Glutamatergic neuron (in vitro differentiated cells): ENCODE results near the gene SORT1. TPM values are rescaled to one million over a fixed set of nuclear protein-coding genes. Genes with fewer than 3 reads are reported as not detected.

Source experiments
- DNase-seq: peaks from one replicate; pipeline ENCODE4 v3.0.0; 2022
- H3K27ac Mint-ChIP-seq: one replicate; pipeline ENCODE4 v1.8.0; 2020; ENCODE audit warnings: mild to moderate bottlenecking, mixed read lengths, inconsistent platforms; ENCODE audit not compliant: unreplicated experiment
- H3K27me3 Mint-ChIP-seq: one replicate; pipeline ENCODE4 v1.8.0; 2020; ENCODE audit warnings: mild to moderate bottlenecking, moderate library complexity, mixed read lengths, inconsistent platforms; ENCODE audit not compliant: unreplicated experiment
- H3K36me3 Mint-ChIP-seq: one replicate; pipeline ENCODE4 v1.8.0; 2020; ENCODE audit warnings: mild to moderate bottlenecking, mixed read lengths, inconsistent platforms; ENCODE audit not compliant: unreplicated experiment
- H3K4me1 Mint-ChIP-seq: one replicate; pipeline ENCODE4 v1.8.0; 2020; ENCODE audit warnings: mild to moderate bottlenecking, low read depth, mixed read lengths, inconsistent platforms; ENCODE audit not compliant: unreplicated experiment
- H3K4me3 Mint-ChIP-seq: one replicate; pipeline ENCODE4 v1.8.0; 2020; ENCODE audit warnings: mild to moderate bottlenecking, mixed read lengths, inconsistent platforms; ENCODE audit not compliant: unreplicated experiment
- H3K9me3 Mint-ChIP-seq: one replicate; pipeline ENCODE4 v1.8.0; 2020; ENCODE audit warnings: mild to moderate bottlenecking, moderate library complexity, mixed read lengths, inconsistent platforms; ENCODE audit not compliant: unreplicated experiment
- total RNA-seq: library from RNA; stranded (reverse); fragmentation: NEBNext Ultra II Directional; extraction: Animal tissue kit (Norgen Biotek cat#: 25700); gene quantifications from one replicate; pipeline ENCODE4 v1.2.1, GENCODE V29; 2021; ENCODE audit not compliant: unreplicated experiment
- TF ChIP-seq, protein P1 (sequence below): fragments of 200-600 bp; sonication (generic); IDR thresholded peaks from one replicate; pipeline ENCODE4 v1.5.0; 2021; ENCODE audit not compliant: partially characterized antibody, unreplicated experiment

The SORT1 gene
- total RNA-seq, 1 donor from 2014 or later, result 53.2 TPM

DNA sequence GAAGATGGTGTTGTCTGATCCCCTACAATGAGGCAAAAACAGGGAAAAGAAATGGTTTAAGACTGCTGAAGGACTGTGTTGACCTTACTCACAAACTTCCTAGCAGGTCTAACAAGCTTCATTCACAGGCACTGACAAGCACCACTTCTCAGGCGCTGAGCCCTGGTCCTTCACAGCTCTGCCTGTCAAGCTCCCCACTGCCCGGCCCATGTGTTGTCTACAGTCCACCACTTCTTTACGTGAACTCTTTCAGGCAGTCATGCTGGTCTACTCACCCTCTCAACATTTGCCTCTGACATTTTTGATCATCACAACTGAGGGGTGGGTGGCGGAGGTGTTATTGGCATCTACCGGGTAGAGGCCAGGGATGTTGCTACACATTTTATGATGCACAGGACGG is 50.2 kb downstream of the SORT1 start:
- TF ChIP-seq, protein P1, sequence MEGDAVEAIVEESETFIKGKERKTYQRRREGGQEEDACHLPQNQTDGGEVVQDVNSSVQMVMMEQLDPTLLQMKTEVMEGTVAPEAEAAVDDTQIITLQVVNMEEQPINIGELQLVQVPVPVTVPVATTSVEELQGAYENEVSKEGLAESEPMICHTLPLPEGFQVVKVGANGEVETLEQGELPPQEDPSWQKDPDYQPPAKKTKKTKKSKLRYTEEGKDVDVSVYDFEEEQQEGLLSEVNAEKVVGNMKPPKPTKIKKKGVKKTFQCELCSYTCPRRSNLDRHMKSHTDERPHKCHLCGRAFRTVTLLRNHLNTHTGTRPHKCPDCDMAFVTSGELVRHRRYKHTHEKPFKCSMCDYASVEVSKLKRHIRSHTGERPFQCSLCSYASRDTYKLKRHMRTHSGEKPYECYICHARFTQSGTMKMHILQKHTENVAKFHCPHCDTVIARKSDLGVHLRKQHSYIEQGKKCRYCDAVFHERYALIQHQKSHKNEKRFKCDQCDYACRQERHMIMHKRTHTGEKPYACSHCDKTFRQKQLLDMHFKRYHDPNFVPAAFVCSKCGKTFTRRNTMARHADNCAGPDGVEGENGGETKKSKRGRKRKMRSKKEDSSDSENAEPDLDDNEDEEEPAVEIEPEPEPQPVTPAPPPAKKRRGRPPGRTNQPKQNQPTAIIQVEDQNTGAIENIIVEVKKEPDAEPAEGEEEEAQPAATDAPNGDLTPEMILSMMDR, result no peak
- no peaks in the 10 kb centered on the region for H3K9me3 Mint-ChIP-seq
- no peak overlapping the region for H3K27ac Mint-ChIP-seq
- DNase-seq, result no peak
- H3K4me3 Mint-ChIP-seq, result no peak overlapping the region
- no peaks in the 10 kb centered on the region for H3K4me1 Mint-ChIP-seq
- no peaks in the 10 kb centered on the region for H3K27me3 Mint-ChIP-seq
- peaks cover 5% of the 10 kb centered on the region for H3K36me3 Mint-ChIP-seq

- no peak overlapping the region for H3K27ac Mint-ChIP-seq
- no peaks in the 10 kb centered on the region for H3K27me3 Mint-ChIP-seq
- no peaks in the 10 kb centered on the region for H3K4me1 Mint-ChIP-seq
- no peaks in the 10 kb centered on the region for H3K9me3 Mint-ChIP-seq
- H3K36me3 Mint-ChIP-seq, result peaks cover 8% of the 10 kb centered on the region
- DNase-seq, result no peak
- TF ChIP-seq, protein P1, result no peak
- no peak overlapping the region for H3K4me3 Mint-ChIP-seq
Observed at GRCh38 chr1:109341944-109342930, 55.5 kb downstream of the SORT1 start.

GRCh38 chr1:109338608-109339007 is 59.1 kb downstream of the SORT1 start:
- DNase-seq, result no peak
- H3K4me1 Mint-ChIP-seq, result no peaks in the 10 kb centered on the region
- no peak overlapping the region for H3K4me3 Mint-ChIP-seq
- TF ChIP-seq, protein P1, result no peak
- H3K27me3 Mint-ChIP-seq, result no peaks in the 10 kb centered on the region
- H3K36me3 Mint-ChIP-seq, result peaks cover 9% of the 10 kb centered on the region
- H3K27ac Mint-ChIP-seq, result no peak overlapping the region
- no peaks in the 10 kb centered on the region for H3K9me3 Mint-ChIP-seq

- no peaks in the 10 kb centered on the region for H3K9me3 Mint-ChIP-seq
- peaks cover 2% of the 10 kb centered on the region for H3K27me3 Mint-ChIP-seq
- no peak overlapping the region for H3K27ac Mint-ChIP-seq
- no peaks in the 10 kb centered on the region for H3K4me1 Mint-ChIP-seq
- TF ChIP-seq, protein P1, result no peak
- no peak overlapping the region for H3K4me3 Mint-ChIP-seq
- H3K36me3 Mint-ChIP-seq, result peaks cover 14% of the 10 kb centered on the region
- no peak for DNase-seq
Observed at GRCh38 chr1:109338091-109338490, 59.6 kb downstream of the SORT1 start.

DNA sequence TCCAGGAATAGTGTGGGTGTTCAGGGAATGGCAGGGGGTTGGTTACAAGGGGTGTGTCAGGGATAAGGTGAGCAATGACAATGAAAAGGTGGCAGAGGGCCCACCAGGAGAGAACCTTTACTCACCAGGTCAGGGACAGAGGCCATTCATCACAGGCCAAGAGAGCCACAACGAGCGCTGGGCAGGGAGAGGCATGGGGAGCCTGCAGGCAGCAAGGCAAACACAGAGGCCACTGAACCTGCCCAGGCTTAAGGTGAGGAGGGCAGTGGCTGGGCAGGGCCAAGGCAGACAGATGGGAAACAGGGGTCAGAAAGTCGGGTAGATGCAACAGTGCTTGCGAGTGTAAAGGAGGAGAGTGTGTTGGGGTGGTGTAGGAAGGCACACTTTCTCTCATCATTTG is 62.6 kb downstream of the SORT1 start:
- no peak overlapping the region for H3K4me3 Mint-ChIP-seq
- peaks cover 2% of the 10 kb centered on the region for H3K27me3 Mint-ChIP-seq
- H3K4me1 Mint-ChIP-seq, result no peaks in the 10 kb centered on the region
- H3K36me3 Mint-ChIP-seq, result peaks cover 30% of the 10 kb centered on the region
- TF ChIP-seq, protein P1, result no peak
- no peak overlapping the region for H3K27ac Mint-ChIP-seq
- DNase-seq, result no peak
- no peaks in the 10 kb centered on the region for H3K9me3 Mint-ChIP-seq
